GM18508 (cell line): ENCODE measurements around the gene MELTF.

ENCODE experiments used
- ATAC-seq: cut with Tn5 transposase; IDR thresholded peaks from one replicate; pipeline ENCODE4 v1.9.1; 2021; ENCODE audit warnings: moderate number of reproducible peaks; ENCODE audit not compliant: insufficient read depth, unreplicated experiment

The MELTF gene

DNA sequence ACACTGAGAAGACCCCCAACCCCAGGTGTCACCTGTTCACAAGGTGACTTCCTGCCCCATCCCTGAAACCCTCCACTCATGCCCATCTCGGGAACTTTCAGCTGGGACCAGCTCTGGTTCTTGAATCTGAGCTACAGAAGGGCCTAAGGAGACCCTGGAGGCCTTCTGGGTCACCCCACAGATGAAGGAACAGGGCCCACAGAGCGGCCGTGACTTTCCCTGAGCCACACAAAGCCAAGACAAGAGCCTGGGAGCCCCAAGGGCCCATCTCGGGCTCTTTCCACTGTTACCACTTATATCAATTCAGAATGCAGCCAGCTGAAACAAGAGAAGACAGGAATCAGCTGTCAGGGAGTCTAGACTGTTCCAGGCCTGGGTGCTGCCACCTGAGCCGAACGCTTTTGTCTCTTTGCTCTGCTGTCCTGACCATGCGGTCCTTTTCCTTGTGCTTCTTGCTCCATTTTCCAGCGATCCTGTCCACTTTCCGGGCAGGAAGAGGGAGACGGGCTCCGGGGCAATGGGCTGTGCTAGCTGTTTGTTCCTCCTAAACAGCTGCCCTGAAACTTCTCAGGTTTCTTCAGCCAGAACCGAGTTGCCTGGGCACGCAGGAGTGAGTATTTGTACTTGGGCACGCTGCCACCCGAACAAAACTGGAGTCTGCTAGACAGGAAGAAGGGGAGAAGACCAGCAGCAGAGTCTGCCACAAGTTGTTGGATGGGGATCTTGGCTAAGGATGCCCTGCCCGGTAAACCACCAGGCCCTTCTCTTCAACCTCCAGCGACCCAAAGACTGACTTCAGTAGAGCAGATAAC, 33.0 kb downstream of the MELTF start:
- no peak for ATAC-seq

DNA sequence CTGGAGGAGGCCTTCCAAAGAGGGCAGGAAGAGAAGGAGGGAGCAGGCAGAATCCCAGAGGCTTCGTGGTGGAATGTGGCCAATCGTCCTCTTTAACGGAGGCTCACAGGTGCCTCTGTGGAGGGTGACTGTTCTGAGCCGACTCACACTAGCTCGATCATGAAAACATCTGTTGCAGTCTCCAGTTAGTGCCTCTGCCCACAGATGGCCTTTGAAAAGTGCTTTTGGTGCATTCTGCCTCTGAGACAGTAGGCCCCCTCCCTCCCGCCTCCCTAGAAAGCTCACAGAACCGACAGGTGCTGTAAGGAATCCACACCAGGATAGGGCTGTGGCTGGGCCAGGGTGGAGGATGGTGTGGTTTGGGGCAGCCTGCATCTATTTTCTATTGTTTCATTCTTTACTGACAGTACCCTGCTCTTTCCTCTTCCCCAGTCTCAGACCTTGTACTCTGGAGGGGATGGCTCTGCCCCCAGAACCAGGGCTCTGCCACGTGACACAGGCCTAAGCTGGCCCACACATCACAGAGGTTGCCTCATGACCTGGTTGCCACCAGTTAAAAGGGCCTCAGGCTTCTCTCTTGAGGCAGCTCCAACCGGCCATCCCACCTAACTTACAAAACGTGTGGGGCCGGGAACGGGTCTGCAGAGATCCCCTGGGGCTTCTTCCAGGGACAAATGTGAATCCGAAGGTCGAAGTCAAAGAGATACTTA, 33.8 kb downstream of the MELTF start:
- ATAC-seq, result no peak

DNA sequence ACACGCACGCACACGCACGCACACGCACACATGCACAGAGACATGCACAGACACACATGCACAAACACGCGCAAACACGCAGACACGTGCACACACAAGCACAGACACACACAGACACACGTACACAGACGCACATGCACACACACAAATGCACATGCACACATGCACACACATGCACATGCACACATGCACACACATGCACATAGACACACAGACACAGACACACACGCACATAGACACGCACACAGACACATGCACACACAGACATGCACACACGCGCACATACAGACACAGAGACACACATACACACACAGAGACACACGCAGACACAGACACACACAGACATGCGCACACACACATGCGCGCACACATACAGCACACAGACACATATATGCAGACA, 34.6 kb downstream of the MELTF start:
- ATAC-seq, result no peak

GRCh38 chr3:196994056-196994455, 35.6 kb downstream of the MELTF start:
- ATAC-seq, result no peak

DNA sequence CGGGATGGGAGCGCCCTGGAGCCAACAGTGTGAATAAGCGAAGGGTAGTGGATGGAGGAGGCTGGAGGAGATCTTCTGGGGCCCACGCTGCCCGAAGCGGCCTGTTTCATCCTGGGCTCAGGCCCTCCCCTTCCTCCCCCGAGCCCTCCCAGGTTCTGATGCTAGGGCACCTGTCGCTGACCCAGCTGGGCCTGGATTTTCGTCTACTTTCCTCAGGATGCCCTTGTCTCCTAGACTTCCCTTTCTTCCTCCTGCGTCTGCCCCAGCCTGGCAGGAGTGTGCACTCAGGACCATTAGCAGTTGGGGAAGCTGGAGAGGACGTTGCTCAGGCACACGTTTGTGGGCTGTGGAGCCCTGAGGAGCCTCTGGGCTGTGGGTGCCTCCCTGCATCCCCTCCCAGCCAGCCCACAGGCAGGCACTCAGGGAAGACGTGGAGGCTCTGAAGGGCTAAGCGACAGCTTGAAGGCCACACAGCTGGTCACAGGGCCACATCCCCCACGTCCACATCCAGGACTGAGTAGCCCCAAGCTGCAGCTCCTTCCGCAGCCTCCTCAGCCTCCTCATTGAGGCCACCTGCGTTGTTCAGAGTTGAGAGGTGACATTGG, 37.1 kb downstream of the MELTF start:
- no peak for ATAC-seq

DNA sequence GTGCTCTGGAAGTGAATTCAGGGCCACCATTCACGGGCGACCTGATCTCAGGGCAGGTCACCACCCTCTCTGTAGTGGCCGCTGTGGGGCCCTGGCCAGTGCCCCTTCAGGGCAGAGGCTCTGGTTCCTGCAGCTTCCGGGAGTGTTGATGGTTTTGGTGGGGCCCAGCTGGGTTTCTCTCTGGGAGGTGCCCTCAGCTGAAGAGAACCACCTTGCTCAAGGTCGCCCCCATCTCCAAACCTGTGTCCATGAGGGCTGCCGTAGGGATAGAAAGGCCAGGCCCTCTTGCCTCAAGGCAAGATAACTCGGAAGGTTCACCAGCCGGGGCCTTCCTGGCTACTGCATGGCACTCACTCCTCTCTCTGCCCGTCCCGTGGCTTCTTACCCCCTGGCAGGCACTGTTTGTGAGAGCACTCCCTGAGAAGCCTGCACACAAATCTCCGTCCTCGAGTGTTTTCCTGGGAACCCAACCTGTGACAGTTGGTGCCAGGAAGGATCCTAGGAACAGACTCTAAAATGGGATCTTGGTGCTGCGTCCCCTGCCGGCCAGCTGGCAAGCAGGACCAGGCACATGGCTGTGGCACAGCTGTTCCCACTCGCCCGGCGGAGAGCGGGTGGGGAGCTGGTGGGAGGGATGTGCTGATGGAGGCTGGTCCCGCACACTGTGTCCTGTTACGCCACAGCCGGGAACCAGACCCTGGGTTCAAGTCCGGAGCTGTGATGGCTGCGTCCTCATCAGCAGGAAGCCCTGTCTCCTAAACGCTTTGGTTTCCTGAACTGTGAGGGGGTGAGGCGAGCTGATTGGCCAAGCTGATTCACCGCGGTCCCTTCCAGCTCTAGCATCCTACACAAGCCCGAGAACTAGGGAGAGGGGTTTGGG, 37.8 kb downstream of the MELTF start:
- no peak for ATAC-seq

GRCh38 chr3:196990601-196991007, 39.0 kb downstream of the MELTF start:
- no peak for ATAC-seq

DNA sequence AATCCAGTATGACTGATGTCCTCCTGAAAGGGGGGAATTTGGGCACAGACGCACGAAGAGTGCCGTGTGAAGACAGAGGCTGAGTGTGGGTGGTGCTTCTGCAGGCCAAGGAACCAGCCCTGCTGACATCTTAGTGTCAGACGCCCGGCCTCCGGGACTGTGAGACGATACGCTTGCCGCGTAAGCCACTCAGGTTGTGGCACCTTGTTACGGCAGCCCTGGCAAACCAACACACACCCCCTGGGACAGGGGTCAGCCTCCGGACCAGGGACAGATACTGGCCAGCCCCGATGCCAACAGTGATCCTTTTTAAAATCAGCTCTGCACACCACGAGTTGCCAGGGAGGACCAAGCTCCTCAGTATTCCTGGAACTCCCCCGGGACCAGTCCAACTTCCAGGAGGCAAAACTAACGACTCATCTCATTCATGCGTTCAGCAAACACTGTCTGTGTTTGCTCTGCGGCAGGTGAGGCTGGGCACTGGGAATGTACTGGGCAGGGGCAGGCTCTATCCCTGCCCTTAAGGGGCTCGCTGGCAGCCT, 39.8 kb downstream of the MELTF start:
- ATAC-seq, result no peak

- no peak for ATAC-seq
These were observed 41.2 kb downstream of the MELTF start for GRCh38 chr3:196988241-196989029.

- ATAC-seq, result no peak
These were observed 42.6 kb downstream of the MELTF start for GRCh38 chr3:196987022-196987421.

DNA sequence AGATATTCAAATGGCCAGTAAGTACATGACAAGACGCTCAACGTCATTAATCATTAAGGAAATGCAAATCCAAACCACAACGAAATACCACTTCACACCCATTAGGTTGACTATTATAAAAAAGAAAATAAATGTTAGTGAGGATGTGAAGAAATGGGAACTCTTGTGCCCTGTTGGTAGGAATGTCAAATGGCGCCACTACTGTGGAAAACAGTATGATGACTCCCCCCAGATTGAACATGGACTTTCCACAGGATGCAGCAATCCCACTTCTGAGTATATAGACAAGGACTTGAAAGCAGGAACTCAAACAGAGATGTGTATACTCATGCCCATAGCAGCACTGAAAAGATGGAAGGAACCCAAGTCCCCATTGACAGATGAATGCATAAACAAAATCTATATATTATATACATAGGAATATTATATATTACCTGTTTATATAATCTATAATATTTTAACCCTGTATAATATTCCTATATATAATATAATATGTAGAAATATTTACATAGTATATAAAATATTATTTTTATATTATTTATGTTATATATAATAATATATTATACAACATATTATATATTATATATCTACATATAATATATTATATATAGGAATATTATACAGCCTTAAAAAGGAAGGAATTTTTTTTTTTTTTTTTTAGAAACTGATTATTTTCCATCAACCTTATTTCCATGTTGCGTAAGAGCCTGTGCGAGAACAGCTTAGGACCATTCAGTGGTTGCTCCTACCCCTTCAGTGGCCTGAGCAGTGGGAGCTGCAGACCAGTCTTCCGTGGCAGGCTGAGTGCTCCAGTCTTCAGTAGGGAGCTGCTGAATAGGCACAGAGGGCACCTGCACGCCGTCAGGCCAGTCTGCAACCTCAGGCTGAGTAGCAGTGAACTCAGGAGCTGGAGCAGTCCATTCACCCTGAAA, 43.4 kb downstream of the MELTF start:
- ATAC-seq, result no peak

GRCh38 chr3:196985298-196985697, 44.3 kb downstream of the MELTF start:
- ATAC-seq, result no peak

DNA sequence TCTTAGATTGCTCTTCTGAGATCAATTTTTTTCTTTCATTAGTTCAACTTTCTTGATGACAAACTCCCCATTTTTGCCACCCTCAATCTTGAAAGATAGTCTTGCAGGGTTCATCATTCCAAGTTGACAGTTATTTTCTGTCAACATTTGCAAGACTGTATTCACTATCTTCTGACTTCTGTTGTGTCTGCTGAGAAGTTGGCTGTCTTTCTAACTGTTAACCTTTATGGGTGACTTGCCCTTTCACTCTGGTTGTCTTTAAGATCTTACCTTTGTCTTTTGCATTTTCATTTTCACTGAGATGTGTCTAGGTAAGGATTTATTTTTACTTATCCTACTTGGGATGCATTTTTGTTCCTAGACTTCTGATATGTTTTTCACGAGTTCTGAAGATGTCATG, 46.4 kb downstream of the MELTF start:
- no peak for ATAC-seq

GRCh38 chr3:196981657-196982056, 48.0 kb downstream of the MELTF start:
- no peak for ATAC-seq

DNA sequence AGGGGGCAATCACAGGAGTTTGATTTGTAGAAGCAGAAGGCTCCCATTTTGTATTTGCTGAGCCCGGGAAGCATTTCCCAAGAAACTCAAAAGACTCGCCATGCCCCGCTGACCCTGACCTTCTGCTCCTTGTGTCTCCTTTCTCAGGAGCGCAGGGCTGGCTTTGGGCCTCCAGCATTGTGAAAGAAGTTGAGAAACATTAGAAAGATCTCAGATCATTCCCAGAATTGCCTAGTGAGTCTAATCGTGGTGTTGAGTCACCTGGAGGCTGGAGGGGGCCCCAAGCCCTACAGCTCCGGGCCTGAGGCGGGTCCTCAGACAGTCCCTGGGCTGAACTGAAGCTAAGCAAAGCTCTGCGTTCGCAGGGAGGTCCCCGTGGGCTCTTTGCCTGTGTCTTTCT, 50.1 kb downstream of the MELTF start:
- no peak for ATAC-seq

- ATAC-seq, result no peak
These were observed 52.7 kb downstream of the MELTF start for GRCh38 chr3:196976941-196977340.

- no peak for ATAC-seq
These were observed 54.3 kb downstream of the MELTF start for GRCh38 chr3:196975349-196975748.

DNA sequence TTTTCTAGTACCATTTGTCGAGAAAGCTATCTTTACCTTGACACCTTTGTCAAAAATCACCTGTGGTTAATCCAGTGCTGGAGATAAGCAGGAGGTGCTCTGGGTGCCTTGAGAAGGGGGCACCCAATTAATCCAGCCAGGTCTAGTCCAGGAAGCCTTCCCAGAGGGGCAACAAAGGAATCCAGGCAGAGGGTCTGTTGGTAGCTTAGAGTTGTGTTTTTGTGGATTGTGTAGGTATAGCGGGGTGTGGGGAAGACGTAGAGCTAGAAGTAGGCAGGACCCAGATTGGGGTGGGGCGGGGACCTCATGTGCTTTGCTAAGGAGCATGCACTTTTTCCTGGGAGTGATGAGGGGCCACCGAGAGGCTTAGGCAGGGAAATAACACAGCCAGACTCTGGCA, 55.0 kb downstream of the MELTF start:
- ATAC-seq, result no peak
